Thyroid gland (tissue), 4 donors: Measurements from ENCODE around the gene COL8A1. TPM values are rescaled to one million over a fixed set of nuclear protein-coding genes. Genes with fewer than 3 reads are reported as not detected.

Experiments
- DNase-seq, 2 donors: peaks; one replicate each; pipeline ENCODE4 v3.0.0-alpha.2; 2019
- H3K27ac ChIP-seq, 3 donors: fragments of 200-600 bp; sonication (generic); 1 replicate in 2 of 3; 2 replicates in 1 of 3; pipeline ENCODE4 v1.5.1; 2016 to 2019; ENCODE audit warnings: mild to moderate bottlenecking in 1 of 3, moderate library complexity in 1 of 3
- H3K27me3 ChIP-seq: fragments of 200-600 bp; sonication (generic); one replicate; pipeline ENCODE4 v1.5.1; 2019
- H3K36me3 ChIP-seq, 2 donors: fragments of 200-600 bp; sonication (generic); one replicate each; pipeline ENCODE4 v1.5.1; 2016 to 2019
- H3K4me1 ChIP-seq, 2 donors: fragments of 200-600 bp; sonication (generic); one replicate each; pipeline ENCODE4 v1.5.1; 2017 to 2019
- H3K4me3 ChIP-seq, 3 donors: fragments of 200-600 bp; sonication (generic); replicated peaks in 1 of 3; 1 replicate in 2 of 3; 2 replicates in 1 of 3; pipeline ENCODE4 v1.5.1; 2016; ENCODE audit warnings: mild to moderate bottlenecking in 1 of 3
- H3K9me3 ChIP-seq: fragments of 200-600 bp; sonication (generic); one replicate; pipeline ENCODE4 v1.5.1; 2017
- CTCF ChIP-seq, 6 experiments: fragments of 200-600 bp in 3 of 6; fragments of 450-650 bp in 3 of 6; sonication (generic) in 3 of 6; IDR thresholded peaks; one replicate each; pipeline ENCODE4 v1.5.1; 2016 to 2019; ENCODE audit warnings: antibody characterized with exemption in 6 of 6, mild to moderate bottlenecking in 2 of 6, inconsistent platforms in 1 of 6, moderate library complexity in 1 of 6
- POLR2A ChIP-seq, 2 donors: fragments of 450-650 bp; IDR thresholded peaks; one replicate each; pipeline ENCODE4 v1.6.1; 2017; ENCODE audit warnings: antibody characterized with exemption in 2 of 2, mild to moderate bottlenecking in 2 of 2, moderate library complexity in 1 of 2
- WGBS, 2 donors: methylation state at CpG; one replicate each; pipeline ENCODE4 v1.1.5; 2017; 5-methylcytosine and 5-hydroxymethylcytosine counted together
- intact Hi-C: fragments of 100-400 bp; cut with DNase I; formaldehyde crosslinking; loops from one replicate; pipeline ENCODE4 v1.15.1; 2023
- total RNA-seq, 4 donors: library from RNA; depleted of rRNA; stranded (reverse); fragments of >200 nt; gene quantifications; one replicate each; pipeline ENCODE4 v1.2.3, GENCODE V29; 2016

Gene COL8A1
- total RNA-seq, 4 donors from 2014 or later = 65.6 to 156 (median 95.6) TPM

- DNase-seq = no peak
- TF ChIP-seq POLR2A (IDR thresholded peaks at IDR 0.05) (no peak), CTCF (IDR thresholded peaks at IDR 0.05) (no peak)
- Histone ChIP-seq H3K27ac (peak overlapping the region in 1 of 3 donors; percentile 24), H3K4me1 (no peaks in the 10 kb centered on the region), H3K27me3 (no peaks in the 10 kb centered on the region), H3K9me3 (no peaks in the 10 kb centered on the region), H3K4me3 (no peak overlapping the region), H3K36me3 (peaks cover 0 to 3% of the 10 kb centered on the region in 2 donors)
- intact Hi-C loops = no loop called here
- 83% methylated on average over 2 of the region's 2 CpGs for WGBS, 2 donors
Observed at GRCh38 chr3:99845999-99846398, 207.6 kb downstream of the COL8A1 start.

GRCh38 chr3:99846477-99847160 is 208.2 kb downstream of the COL8A1 start:
- DNase-seq = no peak
- no peak for TF ChIP-seq POLR2A (IDR thresholded peaks at IDR 0.05)
- no peak for TF ChIP-seq CTCF (IDR thresholded peaks at IDR 0.05)
- H3K4me1 ChIP-seq = no peaks in the 10 kb centered on the region
- no peak overlapping the region for H3K27ac ChIP-seq
- H3K27me3 ChIP-seq = no peaks in the 10 kb centered on the region
- WGBS, 2 donors = 64 to 65% methylated on average over 6 of the region's 6 CpGs
- H3K9me3 ChIP-seq = no peaks in the 10 kb centered on the region
- no peak overlapping the region for H3K4me3 ChIP-seq
- intact Hi-C loops = no loop called here
- H3K36me3 ChIP-seq = peaks cover 0 to 3% of the 10 kb centered on the region in 2 donors

- Histone ChIP-seq H3K9me3 (no peaks in the 10 kb centered on the region), H3K4me3 (no peak overlapping the region), H3K27ac (no peak overlapping the region), H3K27me3 (no peaks in the 10 kb centered on the region), H3K36me3 (peaks cover 0 to 3% of the 10 kb centered on the region in 2 donors), H3K4me1 (no peaks in the 10 kb centered on the region)
- TF ChIP-seq POLR2A (IDR thresholded peaks at IDR 0.05) (no peak), CTCF (IDR thresholded peaks at IDR 0.05) (no peak)
- intact Hi-C loops = no loop called here
- 94 to 95% methylated on average over 6 of the region's 6 CpGs for WGBS, 2 donors
- DNase-seq = no peak
Observed at GRCh38 chr3:99848433-99848832, 210.0 kb downstream of the COL8A1 start.

Other genes starting within 250 kb of the COL8A1 start
- gene CMSS1, start 179.3 kb downstream of the COL8A1 start, total RNA-seq = 10 to 100 TPM in 3 of 4 donors, 1 to 10 TPM in 1; 7.7 to 15.0 (median 12.9) TPM